ENCODE measurements around the gene ZNF471.
A peak's percentile ranks its signal among the peaks of the same experiment; 100 is the strongest.

ZNF471 gene

DNA sequence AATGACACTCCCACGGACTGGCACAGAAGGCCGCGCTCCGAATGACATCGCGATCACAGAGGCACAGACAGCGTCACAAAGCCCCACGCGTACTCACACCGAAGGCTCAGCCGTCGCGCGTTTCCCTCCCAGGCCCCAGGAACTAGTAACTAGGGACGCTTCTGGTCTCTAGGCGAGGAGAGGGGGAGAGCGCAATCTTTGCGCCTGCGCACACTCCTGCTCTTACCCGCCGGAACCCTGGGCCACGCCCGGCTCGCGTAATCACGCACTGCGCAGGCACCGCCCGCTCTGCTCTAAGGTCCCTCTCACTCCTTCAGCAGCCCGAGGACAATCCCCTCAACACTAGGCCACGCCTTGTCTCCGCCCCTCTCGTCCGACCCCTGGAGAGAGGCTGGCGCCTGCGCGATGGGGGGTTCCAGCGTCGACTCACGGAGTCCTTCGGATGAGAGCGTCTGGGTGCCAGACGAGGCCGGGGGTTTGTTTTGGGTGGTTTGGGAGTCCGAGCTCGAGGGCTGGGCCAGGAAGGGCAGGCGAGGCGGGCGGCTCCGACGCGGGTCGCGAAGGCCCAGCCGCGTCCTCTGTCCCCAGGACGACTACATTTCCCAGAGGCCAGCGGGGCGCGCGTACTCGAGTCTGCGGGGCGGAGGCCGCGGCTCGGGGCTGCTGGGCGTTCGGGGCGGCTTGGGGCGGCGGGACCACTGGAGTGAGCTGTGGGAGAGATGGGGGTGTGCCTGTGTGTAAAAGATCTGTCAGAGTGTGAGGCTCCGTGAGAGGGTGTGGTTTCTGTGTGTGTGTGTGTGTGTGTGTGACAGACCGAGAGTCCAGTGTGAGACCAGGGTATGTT lies at the start of gene ZNF471:
TSS of gene ZNF471 (plus strand) at position 410 of the 844 bp plus-strand sequence. CDS start 3,717 bp downstream, outside the sequence.
- peak; percentile 82 for DNase-seq

- DNase-seq = no peak
Observed at GRCh38 chr19:56474308-56474707, 33.3 kb upstream of the ZNF471 start.

GRCh38 chr19:56476093-56476492 lies 31.6 kb upstream of the ZNF471 start:
- DNase-seq = no peak

GRCh38 chr19:56476651-56477428 lies 30.8 kb upstream of the ZNF471 start, which contains the start of gene ZNF667:
Gene ZNF667, minus strand, starts transcription at chr19:56477345. Its CDS starts 14,975 bp downstream, at chr19:56462370.
- DNase-seq = no peak

- DNase-seq = peak; percentile 3
Observed at GRCh38 chr19:56477429-56478338, 30.0 kb upstream of the ZNF471 start.

GRCh38 chr19:56491399-56491798 lies 16.3 kb upstream of the ZNF471 start:
- DNase-seq = no peak

- DNase-seq = no peak
Observed at GRCh38 chr19:56504581-56504980, 3.1 kb upstream of the ZNF471 start.

- DNase-seq = no peak
Observed at GRCh38 chr19:56508290-56508778, 679 bp downstream of the ZNF471 start.

- DNase-seq = no peak
Observed at GRCh38 chr19:56525214-56525860, 17.7 kb downstream of the ZNF471 start.

- no peak for DNase-seq
Observed at GRCh38 chr19:56537442-56537841, 29.8 kb downstream of the ZNF471 start.

DNA sequence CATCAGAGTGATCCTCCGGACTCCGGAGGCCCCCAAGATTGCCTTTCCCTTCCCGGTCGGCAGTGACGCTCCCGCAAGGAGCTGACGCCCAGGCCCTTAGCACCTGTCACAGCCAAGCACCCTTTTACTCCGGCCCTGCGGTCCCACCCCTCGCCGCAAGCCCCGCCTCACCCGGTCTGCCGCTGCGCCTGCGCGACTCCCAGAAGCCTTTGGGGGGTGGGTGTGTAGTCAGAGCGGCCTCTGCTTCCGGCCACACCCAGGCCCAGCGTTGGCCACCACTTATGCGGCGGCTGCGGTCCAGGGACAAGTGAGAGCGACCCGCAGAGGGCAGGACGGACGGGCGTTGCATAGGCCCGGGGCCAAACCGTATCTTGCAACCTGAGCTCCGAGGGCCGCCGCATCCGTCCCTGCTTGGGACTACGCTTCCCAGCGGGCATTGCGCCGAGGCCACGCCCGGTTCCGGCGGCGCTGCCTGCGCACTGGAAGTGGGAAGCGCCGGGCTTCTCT lies 30.7 kb downstream of the ZNF471 start:
- peak; percentile 92 for DNase-seq

- DNase-seq = no peak
Observed at GRCh38 chr19:56538761-56539263, 31.2 kb downstream of the ZNF471 start, which contains the start of gene ZFP28. Gene ZFP28, plus strand, starts transcription at chr19:56538948. Its CDS starts 71 bp downstream, at chr19:56539019.

GRCh38 chr19:56543776-56544175 lies 36.1 kb downstream of the ZNF471 start:
- DNase-seq = no peak

DNA sequence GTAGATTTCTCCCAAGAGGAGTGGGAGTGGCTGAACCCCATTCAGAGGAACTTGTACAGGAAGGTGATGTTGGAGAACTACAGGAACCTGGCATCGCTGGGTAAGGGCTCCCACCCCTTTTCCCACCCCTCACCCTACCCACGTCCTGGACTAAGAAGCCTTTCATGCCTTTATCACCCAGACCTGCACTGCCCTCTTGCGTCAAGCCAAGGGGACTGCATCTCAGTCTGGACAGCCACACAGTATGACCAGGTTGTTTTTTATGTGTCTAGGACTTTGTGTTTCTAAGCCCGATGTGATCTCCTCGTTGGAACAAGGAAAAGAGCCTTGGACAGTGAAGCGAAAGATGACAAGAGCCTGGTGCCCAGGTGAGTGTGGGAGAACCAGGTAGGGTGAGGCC lies 39.9 kb downstream of the ZNF471 start:
- DNase-seq = no peak

GRCh38 chr19:56554272-56554869 lies 46.7 kb downstream of the ZNF471 start:
- no peak for DNase-seq

- DNase-seq = no peak
Observed at GRCh38 chr19:56562766-56563165, 55.1 kb downstream of the ZNF471 start.

DNA sequence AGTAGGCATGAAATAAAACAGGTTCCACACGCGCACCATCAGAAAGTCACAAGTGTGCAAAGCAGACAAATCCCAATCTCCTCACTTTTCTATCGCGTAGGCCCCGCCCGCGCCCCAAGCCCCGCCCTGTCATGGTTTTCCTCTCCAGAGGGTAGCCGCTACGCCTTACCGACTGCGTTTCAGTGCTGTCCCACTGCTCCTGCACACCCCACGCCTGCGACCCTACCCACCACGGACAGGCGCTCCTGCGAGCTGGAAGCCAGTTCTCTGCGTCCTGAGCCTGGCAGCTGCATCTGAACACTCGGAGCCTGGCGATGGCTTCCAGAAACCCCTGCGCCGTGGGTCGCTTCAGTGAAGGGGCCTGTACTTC lies 59.2 kb downstream of the ZNF471 start:
- DNase-seq = peak; percentile 37

GRCh38 chr19:56567274-56568120 lies 59.8 kb downstream of the ZNF471 start, which contains the start of gene ZNF470:
Gene ZNF470, plus strand, starts transcription at chr19:56567468. Its CDS starts 2,844 bp downstream, at chr19:56570312.
- DNase-seq = peak; percentile 91

DNA sequence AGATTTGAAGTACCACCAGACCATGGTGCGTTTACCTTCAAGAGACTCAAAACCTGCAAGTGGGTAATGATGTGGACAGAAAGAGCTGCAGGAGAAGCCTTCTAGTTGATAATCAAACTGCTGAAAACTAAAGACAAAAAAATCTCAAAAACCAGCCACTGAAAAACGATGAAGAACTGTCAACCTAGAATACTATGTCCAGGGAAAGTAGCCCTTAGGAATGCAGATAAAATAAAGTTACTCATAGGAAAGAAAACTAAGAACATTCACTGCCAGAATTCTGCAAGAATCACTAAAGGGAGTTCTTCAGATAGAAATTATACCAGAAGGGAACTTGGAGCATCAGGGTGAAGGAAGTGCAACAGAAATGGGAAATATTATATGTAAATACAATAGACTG lies 64.9 kb downstream of the ZNF471 start:
- DNase-seq = no peak

GRCh38 chr19:56573914-56574313 lies 66.3 kb downstream of the ZNF471 start:
- DNase-seq = no peak
